IMR-90 (cell line): ENCODE results near the gene USP35. TPM values are rescaled to one million over a fixed set of nuclear protein-coding genes. Genes with fewer than 3 reads are reported as not detected.

Experiments
- ATAC-seq: fragments of 200-7000 bp; cut with Tn5 transposase; 2 replicates; pipeline ENCODE4 v1.9.1; 2020; ENCODE audit warnings: low read depth, mild to moderate bottlenecking, moderate library complexity
- BruUV-seq: library from RNA; stranded (reverse); fragments of 400-500 nt; replicated peaks from 2 replicates; lab custom pipeline; 2021; lab: Mats Ljungman, UMichigan
- CTCF ChIA-PET: fragments of 300-600 bp; formaldehyde crosslinking; extraction: SDS; loops from one replicate; lab custom pipeline; 2021; ENCODE audit warnings: antibody characterized with exemption; lab: Yijun Ruan, JAX
- POLR2A ChIA-PET: fragments of 300-600 bp; sonication (Branson Sonifier 250); formaldehyde crosslinking; loops from one replicate; lab custom pipeline; 2022; ENCODE audit warnings: antibody characterized with exemption; ENCODE audit not compliant: unreplicated experiment; lab: Charles Lee
- DNase-seq: peaks from one replicate; pipeline ENCODE4 v3.0.0; 2013
- H2AFZ ChIP-seq: replicated peaks from 2 replicates; pipeline ENCODE3; 2013; ENCODE audit warnings: low read length, mild to moderate bottlenecking; ENCODE audit not compliant: poor library complexity
- H2AK5ac ChIP-seq: 2 replicates; pipeline ENCODE4 v1.6.1; 2013; ENCODE audit warnings: low read depth, low read length, inconsistent platforms
- H2AK9ac ChIP-seq: replicated peaks from 2 replicates; pipeline ENCODE3; 2013; ENCODE audit warnings: mild to moderate bottlenecking, low read depth, low read length, moderate library complexity; ENCODE audit not compliant: poor library complexity
- H2BK120ac ChIP-seq: 2 replicates; pipeline ENCODE4 v1.6.1; 2013; ENCODE audit warnings: low read depth, low read length, inconsistent platforms
- H2BK15ac ChIP-seq: 3 replicates; pipeline ENCODE4 v1.6.1; 2013; ENCODE audit warnings: low read depth, low read length, inconsistent platforms
- H2BK20ac ChIP-seq: 2 replicates; pipeline ENCODE4 v1.6.1; 2013; ENCODE audit warnings: low read depth, mild to moderate bottlenecking, inconsistent platforms, low read length, moderate library complexity
- H2BK5ac ChIP-seq: 2 replicates; pipeline ENCODE4 v1.6.1; 2013; ENCODE audit warnings: mild to moderate bottlenecking, low read depth, low read length, inconsistent platforms; ENCODE audit not compliant: poor library complexity, severe bottlenecking
- H3K14ac ChIP-seq: replicated peaks from 2 replicates; pipeline ENCODE4 v1.6.1; 2013; ENCODE audit warnings: low read depth, low read length, inconsistent platforms
- H3K18ac ChIP-seq: 2 replicates; pipeline ENCODE4 v1.6.1; 2013; ENCODE audit warnings: low read depth, low read length, control low read depth
- H3K23ac ChIP-seq: 2 replicates; pipeline ENCODE4 v1.6.1; 2013; ENCODE audit warnings: low read depth, low read length, inconsistent platforms
- H3K27ac ChIP-seq: 2 replicates; pipeline ENCODE4 v1.5.1; 2013; ENCODE audit warnings: mild to moderate bottlenecking, control low read depth, low read length; ENCODE audit not compliant: insufficient read depth
- H3K27me3 ChIP-seq: 2 replicates; pipeline ENCODE4 v1.6.1; 2013; ENCODE audit warnings: low read length; ENCODE audit not compliant: control insufficient read depth, insufficient read depth
- H3K36me3 ChIP-seq: 2 replicates; pipeline ENCODE4 v1.6.1; 2013; ENCODE audit warnings: low read length, mixed read lengths; ENCODE audit not compliant: control insufficient read depth, insufficient read depth
- H3K4ac ChIP-seq: 2 replicates; pipeline ENCODE4 v1.6.1; 2013; ENCODE audit warnings: low read depth, low read length, inconsistent platforms
- H3K4me1 ChIP-seq: 2 replicates; pipeline ENCODE4 v1.6.1; 2013; ENCODE audit warnings: low read length, mixed read lengths; ENCODE audit not compliant: control insufficient read depth, insufficient read depth
- H3K4me2 ChIP-seq: 2 replicates; pipeline ENCODE4 v1.6.1; 2013; ENCODE audit warnings: low read depth, mild to moderate bottlenecking, control low read depth, low read length, moderate library complexity
- H3K4me3 ChIP-seq: 2 replicates; pipeline ENCODE4 v1.5.1; 2013; ENCODE audit warnings: low read depth, mild to moderate bottlenecking, control low read depth, low read length, moderate library complexity; ENCODE audit not compliant: insufficient read depth
- H3K56ac ChIP-seq: 2 replicates; pipeline ENCODE4 v1.6.1; 2013; ENCODE audit warnings: low read length, inconsistent platforms; ENCODE audit not compliant: insufficient read depth; ENCODE audit errors: extremely low read depth
- H3K79me1 ChIP-seq, 2 experiments: 2 replicates each; pipeline ENCODE4 v1.6.1; 2013; ENCODE audit warnings: low read length in 2 of 2, inconsistent platforms in 1 of 2, low read depth in 1 of 2
- H3K9ac ChIP-seq: 2 replicates; pipeline ENCODE4 v1.6.1; 2013; ENCODE audit warnings: low read depth, low read length, control low read depth
- H3K9me1 ChIP-seq: 2 replicates; pipeline ENCODE4 v1.6.1; 2013; ENCODE audit warnings: low read length, inconsistent platforms; ENCODE audit not compliant: insufficient read depth
- H3K9me3 ChIP-seq: 2 replicates; pipeline ENCODE4 v1.6.1; 2013; ENCODE audit warnings: low read length; ENCODE audit not compliant: control insufficient read depth, insufficient read depth
- H4K20me1 ChIP-seq: 2 replicates; pipeline ENCODE4 v1.6.1; 2013; ENCODE audit warnings: low read length, inconsistent platforms; ENCODE audit not compliant: insufficient read depth
- H4K5ac ChIP-seq: 2 replicates; pipeline ENCODE4 v1.6.1; 2013; ENCODE audit warnings: mild to moderate bottlenecking, low read depth, low read length, control low read depth
- H4K8ac ChIP-seq, 2 experiments: 2 replicates each; pipeline ENCODE4 v1.6.1; 2013; ENCODE audit warnings: low read depth in 2 of 2, low read length in 2 of 2, control low read depth in 1 of 2, inconsistent platforms in 1 of 2
- H4K91ac ChIP-seq: 2 replicates; pipeline ENCODE4 v1.6.1; 2013; ENCODE audit warnings: low read depth, low read length, inconsistent platforms; ENCODE audit not compliant: insufficient read depth
- BHLHE40 ChIP-seq: fragments of 150-350 bp; IDR thresholded peaks from 2 replicates; pipeline ENCODE4 v1.6.1; 2016; ENCODE audit warnings: mild to moderate bottlenecking, low read depth, low read length
- CEBPB ChIP-seq: IDR thresholded peaks from 2 replicates; pipeline ENCODE4 v1.6.1; 2012; ENCODE audit warnings: low read depth, low read length, improper control_type of control experiment
- CHD1 ChIP-seq: IDR thresholded peaks from 2 replicates; pipeline ENCODE4 v1.6.1; 2012; ENCODE audit warnings: low read depth, low read length, improper control_type of control experiment
- FOS ChIP-seq: fragments of 150-350 bp; IDR thresholded peaks from 2 replicates; pipeline ENCODE4 v1.6.1; 2016; ENCODE audit warnings: low read depth, low read length
- MAFK ChIP-seq: IDR thresholded peaks from 2 replicates; pipeline ENCODE4 v1.6.1; 2012; ENCODE audit warnings: low read depth, low read length, improper control_type of control experiment
- MAZ ChIP-seq: IDR thresholded peaks from 2 replicates; pipeline ENCODE4 v1.6.1; 2012; ENCODE audit warnings: low read depth, mild to moderate bottlenecking, low read length, improper control_type of control experiment, moderate library complexity, borderline replicate concordance
- MXI1 ChIP-seq: IDR thresholded peaks from 2 replicates; pipeline ENCODE4 v1.6.1; 2012; ENCODE audit warnings: low read depth, mild to moderate bottlenecking, low read length, moderate library complexity, borderline replicate concordance
- NFE2L2 ChIP-seq: fragments of 150-350 bp; IDR thresholded peaks from 2 replicates; pipeline ENCODE4 v1.6.1; 2016; ENCODE audit warnings: low read depth, mild to moderate bottlenecking, low read length
- POLR2A ChIP-seq: IDR thresholded peaks from 2 replicates; pipeline ENCODE4 v1.6.1; 2012; ENCODE audit warnings: mild to moderate bottlenecking, low read depth, low read length
- RAD21 ChIP-seq: IDR thresholded peaks from 2 replicates; pipeline ENCODE4 v1.6.1; 2012; ENCODE audit warnings: low read length, improper control_type of control experiment
- RCOR1 ChIP-seq: IDR thresholded peaks from 2 replicates; pipeline ENCODE4 v1.6.1; 2012; ENCODE audit warnings: mild to moderate bottlenecking, low read length, improper control_type of control experiment; ENCODE audit not compliant: insufficient replicate concordance
- RFX5 ChIP-seq: IDR thresholded peaks from 2 replicates; pipeline ENCODE4 v1.8.0; 2012; ENCODE audit warnings: low read depth, mild to moderate bottlenecking, low read length, moderate library complexity
- SMC3 ChIP-seq: fragments of 150-350 bp; IDR thresholded peaks from 2 replicates; pipeline ENCODE4 v1.6.1; 2016; ENCODE audit warnings: low read depth, mild to moderate bottlenecking, antibody characterized with exemption, low read length, moderate library complexity
- WGBS, 2 experiments: methylation state at CpG; one replicate each; pipeline versions ENCODE4 v1.1.5 to v1.1.7; 2013; ENCODE audit warnings: missing lambda C conversion rate in 2 of 2; ENCODE audit not compliant: insufficient read length in 1 of 2; ENCODE audit errors: extremely low coverage in 2 of 2; 5-methylcytosine and 5-hydroxymethylcytosine counted together
- dilution Hi-C: fragments of 300-500 bp; cut with HindIII; formaldehyde crosslinking; loops from one replicate; pipeline ENCODE4 v1.14.3; 2018; ENCODE audit warnings: low sequenced_read_pairs; ENCODE audit not compliant: unreplicated experiment
- in situ Hi-C: fragments of 300-500 bp; cut with MboI; formaldehyde crosslinking; loops from 3 replicates; pipeline ENCODE4 v1.14.3; 2019; ENCODE audit warnings: low sequenced_read_pairs, inconsistent platforms, mixed read lengths
- intact Hi-C: fragments of 100-400 bp; cut with micrococcal nuclease; formaldehyde crosslinking; loops from 2 replicates; pipeline ENCODE4 v1.10.0; 2022
- polyA plus RNA-seq, 3 experiments: library from polyadenylated mRNA; depleted of rRNA; stranded (reverse); fragments of >200 nt; gene quantifications; 2 replicates each; pipeline ENCODE4 v1.2.3, GENCODE V29; 2012; ENCODE audit warnings: low replicate concordance in 1 of 3
- total RNA-seq: library from RNA; depleted of rRNA; stranded (reverse); fragments of >200 nt; gene quantifications from 2 replicates; pipeline ENCODE4 v1.2.3, GENCODE V29; 2012
- TF ChIP-seq, protein P1 (sequence below): conservative IDR thresholded peaks from 2 replicates; pipeline ENCODE4 v1.5.1; 2012; ENCODE audit warnings: mild to moderate bottlenecking, low read depth, low read length, improper control_type of control experiment
- TF ChIP-seq, protein P2 (sequence below): fragments of 150-350 bp; IDR thresholded peaks from 2 replicates; pipeline ENCODE4 v1.6.1; 2016; ENCODE audit warnings: low read depth, mild to moderate bottlenecking, low read length, moderate library complexity, borderline replicate concordance
- TF ChIP-seq, protein P3 (sequence below): fragments of 150-350 bp; IDR thresholded peaks from 2 replicates; pipeline ENCODE4 v1.6.1; 2017; ENCODE audit warnings: mild to moderate bottlenecking, antibody characterized with exemption, low read length, low read depth

Gene USP35
- total and polyA plus RNA-seq, 2 of the 4 experiments (the other 2 are of a cell fraction): 2.7 to 11.3 TPM

DNA sequence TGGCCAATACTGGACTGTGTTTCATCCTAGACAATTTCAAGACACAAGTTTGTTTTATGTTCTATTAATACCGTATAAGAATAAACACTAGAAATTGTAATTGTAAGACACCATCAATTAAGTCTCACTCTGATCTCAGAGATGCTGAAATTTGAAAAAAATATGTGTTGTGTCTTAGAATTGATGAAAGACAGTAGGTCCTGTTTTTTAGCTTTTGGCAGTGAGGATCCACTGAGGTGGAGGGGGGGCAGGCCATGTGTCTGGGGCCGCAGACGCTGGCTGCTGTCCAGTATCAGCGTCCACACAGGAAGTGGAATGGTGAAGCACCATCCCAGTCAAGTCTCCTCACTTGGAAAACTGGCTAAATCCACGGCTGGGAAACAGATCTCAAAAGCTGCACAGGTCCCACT, 26.8 kb upstream of the USP35 start:
- POLR2A ChIA-PET: no interaction called here
- H3K27ac ChIP-seq: no peak overlapping the region

More for the DNA sequence above, 26.8 kb upstream of the USP35 start:
- no peak overlapping the region for H3K4ac ChIP-seq
- CTCF ChIA-PET: no interaction called here
- 0 out of 2 replicates have a peak overlapping the region, but pooled peaks have one; percentile 52 for H3K14ac ChIP-seq
- H2BK20ac ChIP-seq: 0 out of 2 replicates have a peak overlapping the region, but pooled peaks have one; percentile 39
- no peaks in the 10 kb centered on the region for H3K36me3 ChIP-seq
- no peak overlapping the region for H3K9ac ChIP-seq
- TF ChIP-seq MAZ: no peak
- no peak for TF ChIP-seq SMC3
- TF ChIP-seq RAD21: no peak
- TF ChIP-seq MXI1: no peak
- no peak for TF ChIP-seq RCOR1
- no peak for TF ChIP-seq CHD1
- TF ChIP-seq FOS: no peak
- TF ChIP-seq MAFK: no peak
- TF ChIP-seq, protein P1, sequence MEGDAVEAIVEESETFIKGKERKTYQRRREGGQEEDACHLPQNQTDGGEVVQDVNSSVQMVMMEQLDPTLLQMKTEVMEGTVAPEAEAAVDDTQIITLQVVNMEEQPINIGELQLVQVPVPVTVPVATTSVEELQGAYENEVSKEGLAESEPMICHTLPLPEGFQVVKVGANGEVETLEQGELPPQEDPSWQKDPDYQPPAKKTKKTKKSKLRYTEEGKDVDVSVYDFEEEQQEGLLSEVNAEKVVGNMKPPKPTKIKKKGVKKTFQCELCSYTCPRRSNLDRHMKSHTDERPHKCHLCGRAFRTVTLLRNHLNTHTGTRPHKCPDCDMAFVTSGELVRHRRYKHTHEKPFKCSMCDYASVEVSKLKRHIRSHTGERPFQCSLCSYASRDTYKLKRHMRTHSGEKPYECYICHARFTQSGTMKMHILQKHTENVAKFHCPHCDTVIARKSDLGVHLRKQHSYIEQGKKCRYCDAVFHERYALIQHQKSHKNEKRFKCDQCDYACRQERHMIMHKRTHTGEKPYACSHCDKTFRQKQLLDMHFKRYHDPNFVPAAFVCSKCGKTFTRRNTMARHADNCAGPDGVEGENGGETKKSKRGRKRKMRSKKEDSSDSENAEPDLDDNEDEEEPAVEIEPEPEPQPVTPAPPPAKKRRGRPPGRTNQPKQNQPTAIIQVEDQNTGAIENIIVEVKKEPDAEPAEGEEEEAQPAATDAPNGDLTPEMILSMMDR: no peak
- no peak for TF ChIP-seq NFE2L2
- no peak for TF ChIP-seq BHLHE40
- no peak for TF ChIP-seq RFX5
- no peak for TF ChIP-seq CEBPB
- no peak for TF ChIP-seq POLR2A
- TF ChIP-seq, protein P2, sequence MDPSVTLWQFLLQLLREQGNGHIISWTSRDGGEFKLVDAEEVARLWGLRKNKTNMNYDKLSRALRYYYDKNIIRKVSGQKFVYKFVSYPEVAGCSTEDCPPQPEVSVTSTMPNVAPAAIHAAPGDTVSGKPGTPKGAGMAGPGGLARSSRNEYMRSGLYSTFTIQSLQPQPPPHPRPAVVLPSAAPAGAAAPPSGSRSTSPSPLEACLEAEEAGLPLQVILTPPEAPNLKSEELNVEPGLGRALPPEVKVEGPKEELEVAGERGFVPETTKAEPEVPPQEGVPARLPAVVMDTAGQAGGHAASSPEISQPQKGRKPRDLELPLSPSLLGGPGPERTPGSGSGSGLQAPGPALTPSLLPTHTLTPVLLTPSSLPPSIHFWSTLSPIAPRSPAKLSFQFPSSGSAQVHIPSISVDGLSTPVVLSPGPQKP: no peak
- TF ChIP-seq, protein P3, sequence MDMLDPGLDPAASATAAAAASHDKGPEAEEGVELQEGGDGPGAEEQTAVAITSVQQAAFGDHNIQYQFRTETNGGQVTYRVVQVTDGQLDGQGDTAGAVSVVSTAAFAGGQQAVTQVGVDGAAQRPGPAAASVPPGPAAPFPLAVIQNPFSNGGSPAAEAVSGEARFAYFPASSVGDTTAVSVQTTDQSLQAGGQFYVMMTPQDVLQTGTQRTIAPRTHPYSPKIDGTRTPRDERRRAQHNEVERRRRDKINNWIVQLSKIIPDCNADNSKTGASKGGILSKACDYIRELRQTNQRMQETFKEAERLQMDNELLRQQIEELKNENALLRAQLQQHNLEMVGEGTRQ: no peak
- no peak overlapping the region for H2BK5ac ChIP-seq
- H3K4me1 ChIP-seq: peaks cover 7% of the 10 kb centered on the region
- H4K20me1 ChIP-seq: no peaks in the 10 kb centered on the region
- no TSS peak for BruUV-seq
- H4K8ac ChIP-seq: peak overlapping the region in 1 of 2 experiments; percentile 4; a peak in 1 of 4 replicates
- in situ Hi-C loops (no loop called here), intact Hi-C loops (no loop called here), dilution Hi-C loops (no loop called here)
- no peaks in the 10 kb centered on the region for H3K27me3 ChIP-seq
- H2BK15ac ChIP-seq: no peak overlapping the region
- H2AFZ ChIP-seq: peak overlapping the region; percentile 82
- H3K4me3 ChIP-seq: no peak overlapping the region
- H3K4me2 ChIP-seq: no peak overlapping the region
- no peak overlapping the region for H2AK5ac ChIP-seq
- peak overlapping the region; percentile 5; the same call in 1 of the 2 replicates for H2BK120ac ChIP-seq
- peaks cover 5% of the 10 kb centered on the region for H3K9me1 ChIP-seq
- peak; percentile 42 for DNase-seq
- H2AK9ac ChIP-seq: no peak overlapping the region
- no peak overlapping the region for H3K56ac ChIP-seq
- H4K5ac ChIP-seq: no peak overlapping the region
- H4K91ac ChIP-seq: no peak overlapping the region
- H3K9me3 ChIP-seq: no peaks in the 10 kb centered on the region
- no peak for ATAC-seq
- H3K79me1 ChIP-seq: no peaks in the 10 kb centered on the region
- no peak overlapping the region for H3K18ac ChIP-seq
- 6% methylated on average over 4 of the region's 5 CpGs; no CpG with 5 or more reads in 1 of the 2 experiments for WGBS, 2 experiments
- H3K23ac ChIP-seq: 0 out of 2 replicates have a peak overlapping the region, but pooled peaks have one; percentile 16
